IMR-90 (cell line): ENCODE data around the gene ADD3. TPM values are rescaled to one million over a fixed set of nuclear protein-coding genes. Genes with fewer than 3 reads are reported as not detected.
A peak's percentile ranks its signal among the peaks of the same experiment; 100 is the strongest.

ENCODE experiments used
- ATAC-seq: fragments of 200-7000 bp; cut with Tn5 transposase; 2 replicates; pipeline ENCODE4 v1.9.1; 2020; ENCODE audit warnings: low read depth, mild to moderate bottlenecking, moderate library complexity
- BruUV-seq: library from RNA; stranded (reverse); fragments of 400-500 nt; replicated peaks from 2 replicates; lab custom pipeline; 2021; lab: Mats Ljungman, UMichigan
- CTCF ChIA-PET: fragments of 300-600 bp; formaldehyde crosslinking; extraction: SDS; loops from one replicate; lab custom pipeline; 2021; ENCODE audit warnings: antibody characterized with exemption; lab: Yijun Ruan, JAX
- POLR2A ChIA-PET: fragments of 300-600 bp; sonication (Branson Sonifier 250); formaldehyde crosslinking; loops from one replicate; lab custom pipeline; 2022; ENCODE audit warnings: antibody characterized with exemption; ENCODE audit not compliant: unreplicated experiment; lab: Charles Lee
- DNase-seq: peaks from one replicate; pipeline ENCODE4 v3.0.0; 2013
- H2AFZ ChIP-seq: replicated peaks from 2 replicates; pipeline ENCODE3; 2013; ENCODE audit warnings: low read length, mild to moderate bottlenecking; ENCODE audit not compliant: poor library complexity
- H2AK5ac ChIP-seq: 2 replicates; pipeline ENCODE4 v1.6.1; 2013; ENCODE audit warnings: low read depth, low read length, inconsistent platforms
- H2AK9ac ChIP-seq: replicated peaks from 2 replicates; pipeline ENCODE3; 2013; ENCODE audit warnings: mild to moderate bottlenecking, low read depth, low read length, moderate library complexity; ENCODE audit not compliant: poor library complexity
- H2BK120ac ChIP-seq: 2 replicates; pipeline ENCODE4 v1.6.1; 2013; ENCODE audit warnings: low read depth, low read length, inconsistent platforms
- H2BK15ac ChIP-seq: 3 replicates; pipeline ENCODE4 v1.6.1; 2013; ENCODE audit warnings: low read depth, low read length, inconsistent platforms
- H2BK20ac ChIP-seq: 2 replicates; pipeline ENCODE4 v1.6.1; 2013; ENCODE audit warnings: low read depth, mild to moderate bottlenecking, inconsistent platforms, low read length, moderate library complexity
- H2BK5ac ChIP-seq: 2 replicates; pipeline ENCODE4 v1.6.1; 2013; ENCODE audit warnings: mild to moderate bottlenecking, low read depth, low read length, inconsistent platforms; ENCODE audit not compliant: poor library complexity, severe bottlenecking
- H3K14ac ChIP-seq: replicated peaks from 2 replicates; pipeline ENCODE4 v1.6.1; 2013; ENCODE audit warnings: low read depth, low read length, inconsistent platforms
- H3K18ac ChIP-seq: 2 replicates; pipeline ENCODE4 v1.6.1; 2013; ENCODE audit warnings: low read depth, low read length, control low read depth
- H3K23ac ChIP-seq: 2 replicates; pipeline ENCODE4 v1.6.1; 2013; ENCODE audit warnings: low read depth, low read length, inconsistent platforms
- H3K27ac ChIP-seq: 2 replicates; pipeline ENCODE4 v1.5.1; 2013; ENCODE audit warnings: mild to moderate bottlenecking, control low read depth, low read length; ENCODE audit not compliant: insufficient read depth
- H3K27me3 ChIP-seq: 2 replicates; pipeline ENCODE4 v1.6.1; 2013; ENCODE audit warnings: low read length; ENCODE audit not compliant: control insufficient read depth, insufficient read depth
- H3K36me3 ChIP-seq: 2 replicates; pipeline ENCODE4 v1.6.1; 2013; ENCODE audit warnings: low read length, mixed read lengths; ENCODE audit not compliant: control insufficient read depth, insufficient read depth
- H3K4ac ChIP-seq: 2 replicates; pipeline ENCODE4 v1.6.1; 2013; ENCODE audit warnings: low read depth, low read length, inconsistent platforms
- H3K4me1 ChIP-seq: 2 replicates; pipeline ENCODE4 v1.6.1; 2013; ENCODE audit warnings: low read length, mixed read lengths; ENCODE audit not compliant: control insufficient read depth, insufficient read depth
- H3K4me2 ChIP-seq: 2 replicates; pipeline ENCODE4 v1.6.1; 2013; ENCODE audit warnings: low read depth, mild to moderate bottlenecking, control low read depth, low read length, moderate library complexity
- H3K4me3 ChIP-seq: 2 replicates; pipeline ENCODE4 v1.5.1; 2013; ENCODE audit warnings: low read depth, mild to moderate bottlenecking, control low read depth, low read length, moderate library complexity; ENCODE audit not compliant: insufficient read depth
- H3K56ac ChIP-seq: 2 replicates; pipeline ENCODE4 v1.6.1; 2013; ENCODE audit warnings: low read length, inconsistent platforms; ENCODE audit not compliant: insufficient read depth; ENCODE audit errors: extremely low read depth
- H3K79me1 ChIP-seq, 2 experiments: 2 replicates each; pipeline ENCODE4 v1.6.1; 2013; ENCODE audit warnings: low read length in 2 of 2, inconsistent platforms in 1 of 2, low read depth in 1 of 2
- H3K9ac ChIP-seq: 2 replicates; pipeline ENCODE4 v1.6.1; 2013; ENCODE audit warnings: low read depth, low read length, control low read depth
- H3K9me1 ChIP-seq: 2 replicates; pipeline ENCODE4 v1.6.1; 2013; ENCODE audit warnings: low read length, inconsistent platforms; ENCODE audit not compliant: insufficient read depth
- H3K9me3 ChIP-seq: 2 replicates; pipeline ENCODE4 v1.6.1; 2013; ENCODE audit warnings: low read length; ENCODE audit not compliant: control insufficient read depth, insufficient read depth
- H4K20me1 ChIP-seq: 2 replicates; pipeline ENCODE4 v1.6.1; 2013; ENCODE audit warnings: low read length, inconsistent platforms; ENCODE audit not compliant: insufficient read depth
- H4K5ac ChIP-seq: 2 replicates; pipeline ENCODE4 v1.6.1; 2013; ENCODE audit warnings: mild to moderate bottlenecking, low read depth, low read length, control low read depth
- H4K8ac ChIP-seq, 2 experiments: 2 replicates each; pipeline ENCODE4 v1.6.1; 2013; ENCODE audit warnings: low read depth in 2 of 2, low read length in 2 of 2, control low read depth in 1 of 2, inconsistent platforms in 1 of 2
- H4K91ac ChIP-seq: 2 replicates; pipeline ENCODE4 v1.6.1; 2013; ENCODE audit warnings: low read depth, low read length, inconsistent platforms; ENCODE audit not compliant: insufficient read depth
- CEBPB ChIP-seq: IDR thresholded peaks from 2 replicates; pipeline ENCODE4 v1.6.1; 2012; ENCODE audit warnings: low read depth, low read length, improper control_type of control experiment
- CHD1 ChIP-seq: IDR thresholded peaks from 2 replicates; pipeline ENCODE4 v1.6.1; 2012; ENCODE audit warnings: low read depth, low read length, improper control_type of control experiment
- FOS ChIP-seq: fragments of 150-350 bp; IDR thresholded peaks from 2 replicates; pipeline ENCODE4 v1.6.1; 2016; ENCODE audit warnings: low read depth, low read length
- MAFK ChIP-seq: IDR thresholded peaks from 2 replicates; pipeline ENCODE4 v1.6.1; 2012; ENCODE audit warnings: low read depth, low read length, improper control_type of control experiment
- MAZ ChIP-seq: IDR thresholded peaks from 2 replicates; pipeline ENCODE4 v1.6.1; 2012; ENCODE audit warnings: low read depth, mild to moderate bottlenecking, low read length, improper control_type of control experiment, moderate library complexity, borderline replicate concordance
- MXI1 ChIP-seq: IDR thresholded peaks from 2 replicates; pipeline ENCODE4 v1.6.1; 2012; ENCODE audit warnings: low read depth, mild to moderate bottlenecking, low read length, moderate library complexity, borderline replicate concordance
- NFE2L2 ChIP-seq: fragments of 150-350 bp; IDR thresholded peaks from 2 replicates; pipeline ENCODE4 v1.6.1; 2016; ENCODE audit warnings: low read depth, mild to moderate bottlenecking, low read length
- RAD21 ChIP-seq: IDR thresholded peaks from 2 replicates; pipeline ENCODE4 v1.6.1; 2012; ENCODE audit warnings: low read length, improper control_type of control experiment
- RCOR1 ChIP-seq: IDR thresholded peaks from 2 replicates; pipeline ENCODE4 v1.6.1; 2012; ENCODE audit warnings: mild to moderate bottlenecking, low read length, improper control_type of control experiment; ENCODE audit not compliant: insufficient replicate concordance
- RFX5 ChIP-seq: IDR thresholded peaks from 2 replicates; pipeline ENCODE4 v1.8.0; 2012; ENCODE audit warnings: low read depth, mild to moderate bottlenecking, low read length, moderate library complexity
- SMC3 ChIP-seq: fragments of 150-350 bp; IDR thresholded peaks from 2 replicates; pipeline ENCODE4 v1.6.1; 2016; ENCODE audit warnings: low read depth, mild to moderate bottlenecking, antibody characterized with exemption, low read length, moderate library complexity
- WGBS, 2 experiments: methylation state at CpG; one replicate each; pipeline versions ENCODE4 v1.1.5 to v1.1.7; 2013; ENCODE audit warnings: missing lambda C conversion rate in 2 of 2; ENCODE audit not compliant: insufficient read length in 1 of 2; ENCODE audit errors: extremely low coverage in 2 of 2; 5-methylcytosine and 5-hydroxymethylcytosine counted together
- dilution Hi-C: fragments of 300-500 bp; cut with HindIII; formaldehyde crosslinking; loops from one replicate; pipeline ENCODE4 v1.14.3; 2018; ENCODE audit warnings: low sequenced_read_pairs; ENCODE audit not compliant: unreplicated experiment
- in situ Hi-C: fragments of 300-500 bp; cut with MboI; formaldehyde crosslinking; loops from 3 replicates; pipeline ENCODE4 v1.14.3; 2019; ENCODE audit warnings: low sequenced_read_pairs, inconsistent platforms, mixed read lengths
- intact Hi-C: fragments of 100-400 bp; cut with micrococcal nuclease; formaldehyde crosslinking; loops from 2 replicates; pipeline ENCODE4 v1.10.0; 2022
- polyA plus RNA-seq, 3 experiments: library from polyadenylated mRNA; depleted of rRNA; stranded (reverse); fragments of >200 nt; gene quantifications; 2 replicates each; pipeline ENCODE4 v1.2.3, GENCODE V29; 2012; ENCODE audit warnings: low replicate concordance in 1 of 3
- total RNA-seq: library from RNA; depleted of rRNA; stranded (reverse); fragments of >200 nt; gene quantifications from 2 replicates; pipeline ENCODE4 v1.2.3, GENCODE V29; 2012
- TF ChIP-seq, protein P1 (sequence below): fragments of 150-350 bp; IDR thresholded peaks from 2 replicates; pipeline ENCODE4 v1.6.1; 2017; ENCODE audit warnings: mild to moderate bottlenecking, antibody characterized with exemption, low read length, low read depth
- TF ChIP-seq, protein P2 (sequence below): fragments of 150-350 bp; IDR thresholded peaks from 2 replicates; pipeline ENCODE4 v1.6.1; 2016; ENCODE audit warnings: low read depth, mild to moderate bottlenecking, low read length, moderate library complexity, borderline replicate concordance

Gene ADD3
- total and polyA plus RNA-seq, 2 of the 4 experiments (the other 2 are of a cell fraction), result 138 to 212 TPM

- H3K4me2 ChIP-seq, result peak overlapping the region; percentile 10; the same call in 1 of the 2 replicates
- in situ Hi-C loops (no loop called here), dilution Hi-C loops (no loop called here), intact Hi-C loops (no loop called here)
- peak overlapping the region in 1 of 2 experiments; percentile 62; a peak in 1 of 4 replicates for H4K8ac ChIP-seq
- peak overlapping the region; percentile 62; the same call in 1 of the 2 replicates for H4K5ac ChIP-seq
- no peak overlapping the region for H3K4me3 ChIP-seq
- peak overlapping the region; percentile 69 for H3K18ac ChIP-seq
- H3K9me1 ChIP-seq, result peaks cover 7% of the 10 kb centered on the region; the same call in 1 of the 2 replicates
- no peak overlapping the region for H2AK9ac ChIP-seq
- peak overlapping the region; percentile 55; the same call in 1 of the 2 replicates for H3K27ac ChIP-seq
- DNase-seq, result peak; percentile 69
- no peaks in the 10 kb centered on the region for H3K9me3 ChIP-seq
- H3K56ac ChIP-seq, result no peak overlapping the region
- no peak overlapping the region for H2BK5ac ChIP-seq
- H3K4ac ChIP-seq, result peak overlapping the region; percentile 52; the same call in 1 of the 2 replicates
- H3K23ac ChIP-seq, result 0 out of 2 replicates have a peak overlapping the region, but pooled peaks have one; percentile 13
- no peaks in the 10 kb centered on the region for H3K27me3 ChIP-seq
- H3K36me3 ChIP-seq, result no peaks in the 10 kb centered on the region
- H2AFZ ChIP-seq, result no peak overlapping the region
- peak overlapping the region; percentile 67 for H2BK20ac ChIP-seq
- CTCF ChIA-PET, result interaction anchor here (0.5 to 1.1 kb wide), 2 partner anchors 77 to 294 kb away, joined by 3 read pairs; no protein-coding TSS in a partner anchor
- no TSS peak for BruUV-seq
- 0 out of 3 replicates have a peak overlapping the region, but pooled peaks have one; percentile 80 for H2BK15ac ChIP-seq
- peak overlapping the region; percentile 13; the same call in 1 of the 2 replicates for H3K14ac ChIP-seq
- peaks cover 20% of the 10 kb centered on the region for H3K4me1 ChIP-seq
- no peaks in the 10 kb centered on the region for H3K79me1 ChIP-seq
- no CpG with 5 or more reads among the region's 5 CpGs for WGBS, 2 experiments
- H4K20me1 ChIP-seq, result no peaks in the 10 kb centered on the region
- H2AK5ac ChIP-seq, result no peak overlapping the region
- H3K9ac ChIP-seq, result 0 out of 2 replicates have a peak overlapping the region, but pooled peaks have one; percentile 14
- H4K91ac ChIP-seq, result peak overlapping the region; percentile 23; the same call in 1 of the 2 replicates
- no peak for ATAC-seq
- peak overlapping the region; percentile 60; the same call in 1 of the 2 replicates for H2BK120ac ChIP-seq
- POLR2A ChIA-PET, result interaction anchor here (0.6 kb wide), 1 partner anchor 64 kb away, joined by 3 read pairs; no protein-coding TSS in a partner anchor
- TF ChIP-seq MAFK (no peak), RAD21 (no peak), MXI1 (no peak), RCOR1 (no peak), CHD1 (no peak), RFX5 (no peak), NFE2L2 (no peak), SMC3 (no peak), MAZ (no peak), CEBPB (no peak), FOS (no peak)
- TF ChIP-seq, protein P1, sequence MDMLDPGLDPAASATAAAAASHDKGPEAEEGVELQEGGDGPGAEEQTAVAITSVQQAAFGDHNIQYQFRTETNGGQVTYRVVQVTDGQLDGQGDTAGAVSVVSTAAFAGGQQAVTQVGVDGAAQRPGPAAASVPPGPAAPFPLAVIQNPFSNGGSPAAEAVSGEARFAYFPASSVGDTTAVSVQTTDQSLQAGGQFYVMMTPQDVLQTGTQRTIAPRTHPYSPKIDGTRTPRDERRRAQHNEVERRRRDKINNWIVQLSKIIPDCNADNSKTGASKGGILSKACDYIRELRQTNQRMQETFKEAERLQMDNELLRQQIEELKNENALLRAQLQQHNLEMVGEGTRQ, result no peak
- TF ChIP-seq, protein P2, sequence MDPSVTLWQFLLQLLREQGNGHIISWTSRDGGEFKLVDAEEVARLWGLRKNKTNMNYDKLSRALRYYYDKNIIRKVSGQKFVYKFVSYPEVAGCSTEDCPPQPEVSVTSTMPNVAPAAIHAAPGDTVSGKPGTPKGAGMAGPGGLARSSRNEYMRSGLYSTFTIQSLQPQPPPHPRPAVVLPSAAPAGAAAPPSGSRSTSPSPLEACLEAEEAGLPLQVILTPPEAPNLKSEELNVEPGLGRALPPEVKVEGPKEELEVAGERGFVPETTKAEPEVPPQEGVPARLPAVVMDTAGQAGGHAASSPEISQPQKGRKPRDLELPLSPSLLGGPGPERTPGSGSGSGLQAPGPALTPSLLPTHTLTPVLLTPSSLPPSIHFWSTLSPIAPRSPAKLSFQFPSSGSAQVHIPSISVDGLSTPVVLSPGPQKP, result no peak
These were observed 46.4 kb upstream of the ADD3 start for GRCh38 chr10:109961174-109962001.
